GM12878 (cell line): ENCODE results near the gene KCNIP3. TPM values are rescaled to one million over a fixed set of nuclear protein-coding genes. Genes with fewer than 3 reads are reported as not detected.

Experiments
- ATAC-seq: fragments of 200-7000 bp; cut with Tn5 transposase; 3 replicates; pipeline ENCODE4 v1.9.1; 2020; ENCODE audit warnings: mild to moderate bottlenecking, moderate library complexity
- BruUV-seq: library from RNA; stranded (reverse); fragments of 400-500 nt; replicated peaks from 2 replicates; lab custom pipeline; 2021; lab: Mats Ljungman, UMichigan
- CTCF ChIA-PET: fragments of 300-600 bp; sonication (Branson Sonifier 250); formaldehyde crosslinking; extraction: SDS; loops from one replicate; lab custom pipeline; 2021; ENCODE audit warnings: inconsistent platforms; lab: Yijun Ruan, JAX
- POLR2A ChIA-PET: fragments of 350-600 bp; formaldehyde crosslinking; extraction: SDS; loops from one replicate; lab custom pipeline; 2021; ENCODE audit warnings: inconsistent platforms; lab: Charles Lee
- RAD21 ChIA-PET: fragments of 300-600 bp; sonication (Branson Sonifier 250); formaldehyde crosslinking; loops from one replicate; lab custom pipeline; 2023; ENCODE audit warnings: antibody characterized with exemption; ENCODE audit not compliant: unreplicated experiment; lab: Charles Lee
- SMC1A ChIA-PET: fragments of 300-600 bp; sonication (Branson Sonifier 250); formaldehyde crosslinking; loops from one replicate; lab custom pipeline; 2023; ENCODE audit not compliant: unreplicated experiment, uncharacterized antibody; lab: Charles Lee
- DNase-seq: peaks from one replicate; pipeline ENCODE4 v3.0.0-alpha.2; 2011; ENCODE audit warnings: low read depth, low spot score
- FAIRE-seq: peaks from 3 replicates; lab custom pipeline; 2011; peaks lifted over from hg19 to GRCh38; lab: Jason Lieb, UNC
- H2AFZ ChIP-seq: 2 replicates; pipeline ENCODE4 v1.6.0; 2011; ENCODE audit warnings: low read depth, low read length, control low read depth; ENCODE audit not compliant: control insufficient read depth
- H3K27ac ChIP-seq: 2 replicates; pipeline ENCODE4 v1.5.1; 2011; ENCODE audit warnings: control low read depth; ENCODE audit not compliant: control insufficient read depth, insufficient read depth
- H3K27me3 ChIP-seq, 2 experiments: replicated peaks in 1 of 2; 2 replicates each; pipeline versions ENCODE4 v1.6.0 to v1.6.1; 2011; ENCODE audit warnings: low read length in 1 of 2; ENCODE audit not compliant: control insufficient read depth in 2 of 2, insufficient read depth in 2 of 2
- H3K36me3 ChIP-seq, 2 experiments: 2 replicates each; pipeline ENCODE4 v1.5.1; 2011; ENCODE audit warnings: low read length in 1 of 2; ENCODE audit not compliant: control insufficient read depth in 2 of 2, insufficient read depth in 2 of 2
- H3K4me1 ChIP-seq: 2 replicates; pipeline ENCODE4 v1.6.1; 2011; ENCODE audit warnings: mild to moderate bottlenecking, low read length, moderate library complexity, mixed read lengths; ENCODE audit not compliant: control insufficient read depth, insufficient read depth
- H3K4me2 ChIP-seq: 2 replicates; pipeline ENCODE4 v1.6.0; 2011; ENCODE audit warnings: control low read depth; ENCODE audit not compliant: control insufficient read depth, insufficient read depth
- H3K4me3 ChIP-seq: fragments of 200-600 bp; sonication (generic); 2 replicates; pipeline ENCODE4 v1.5.1; 2016
- H3K79me2 ChIP-seq: 2 replicates; pipeline ENCODE4 v1.6.0; 2011; ENCODE audit warnings: low read length; ENCODE audit not compliant: control insufficient read depth, insufficient read depth
- H3K9ac ChIP-seq: 2 replicates; pipeline ENCODE4 v1.8.0; 2011; ENCODE audit warnings: low read length, control low read depth, mixed read lengths; ENCODE audit not compliant: control insufficient read depth, insufficient read depth
- H3K9me3 ChIP-seq: replicated peaks from 3 replicates; pipeline ENCODE4 v1.5.1; 2011; ENCODE audit warnings: mild to moderate bottlenecking, low read length; ENCODE audit not compliant: control insufficient read depth, insufficient read depth
- H4K20me1 ChIP-seq: 2 replicates; pipeline ENCODE4 v1.6.0; 2011; ENCODE audit not compliant: control insufficient read depth, insufficient read depth
- ATF7 ChIP-seq: fragments of 450-650 bp; IDR thresholded peaks from 2 replicates; pipeline ENCODE4 v1.6.1; 2016; ENCODE audit warnings: low read depth, mild to moderate bottlenecking
- BCL11A ChIP-seq: IDR thresholded peaks from 2 replicates; pipeline ENCODE4 v1.6.1; 2011; ENCODE audit warnings: low read depth, low read length
- CTCF ChIP-seq, 3 experiments: IDR thresholded peaks in 2 of 3; conservative IDR thresholded peaks in 1 of 3; 2 replicates each; pipeline ENCODE4 v1.5.1; 2011; ENCODE audit warnings: low read depth in 3 of 3, low read length in 3 of 3, mild to moderate bottlenecking in 3 of 3, control low read depth in 2 of 3, moderate library complexity in 2 of 3, inconsistent platforms in 1 of 3, mixed read lengths in 1 of 3; ENCODE audit not compliant: control insufficient read depth in 2 of 3, insufficient read depth in 1 of 3; ENCODE audit errors: extremely low read depth in 1 of 3
- E2F4 ChIP-seq: IDR thresholded peaks from 2 replicates; pipeline ENCODE4 v1.6.1; 2012; ENCODE audit warnings: low read depth, low read length, improper control_type of control experiment
- E4F1 ChIP-seq: fragments of 450-650 bp; IDR thresholded peaks from 2 replicates; pipeline ENCODE4 v1.6.1; 2018; ENCODE audit warnings: borderline replicate concordance, mild to moderate bottlenecking; ENCODE audit not compliant: partially characterized antibody
- ESRRA ChIP-seq: IDR thresholded peaks from 2 replicates; pipeline ENCODE4 v1.6.1; 2012; ENCODE audit warnings: mild to moderate bottlenecking, low read length, improper control_type of control experiment
- NRF1 ChIP-seq: conservative IDR thresholded peaks from 2 replicates; pipeline ENCODE4 v1.6.1; 2011; ENCODE audit warnings: mild to moderate bottlenecking, low read depth, low read length, improper control_type of control experiment
- POLR2AphosphoS5 ChIP-seq: IDR thresholded peaks from 2 replicates; pipeline ENCODE4 v1.6.1; 2011; ENCODE audit warnings: mild to moderate bottlenecking, low read length, inconsistent platforms
- RB1 ChIP-seq: fragments of 450-650 bp; formaldehyde crosslinking; IDR thresholded peaks from 2 replicates; pipeline ENCODE4 v1.6.1; 2017; ENCODE audit warnings: mild to moderate bottlenecking, borderline replicate concordance
- WRNIP1 ChIP-seq: IDR thresholded peaks from 2 replicates; pipeline ENCODE4 v1.6.1; 2011; ENCODE audit warnings: low read depth, low read length, improper control_type of control experiment, borderline replicate concordance
- ZNF24 ChIP-seq: fragments of 450-650 bp; IDR thresholded peaks from 2 replicates; pipeline ENCODE4 v1.6.1; 2017; ENCODE audit warnings: antibody characterized with exemption, mild to moderate bottlenecking
- ZNF592 ChIP-seq: fragments of 450-650 bp; IDR thresholded peaks from 2 replicates; pipeline ENCODE4 v1.6.1; 2017; ENCODE audit warnings: mild to moderate bottlenecking, moderate library complexity
- WGBS: methylation state at CpG from one replicate; pipeline ENCODE4 v1.1.6; 2016; ENCODE audit warnings: low lambda C conversion rate; ENCODE audit not compliant: insufficient replicate concordance, insufficient coverage; ENCODE audit errors: missing lambda C conversion rate; 5-methylcytosine and 5-hydroxymethylcytosine counted together
- in situ Hi-C: fragments of 300-500 bp; cut with MboI; formaldehyde crosslinking; loops from 9 replicates; pipeline ENCODE4 v1.14.3; 2018; ENCODE audit warnings: mixed read lengths
- intact Hi-C: fragments of 100-400 bp; cut with micrococcal nuclease; formaldehyde crosslinking; loops from one replicate; pipeline ENCODE4 v1.14.2; 2022; ENCODE audit not compliant: unreplicated experiment
- polyA plus RNA-seq, 11 experiments: library from polyadenylated mRNA; depleted of rRNA in 4 of 11; unstranded in 6 of 11; stranded (reverse) in 5 of 11; fragments of >200 nt; fragmentation: Nextera tagmentation in 4 of 11; fragmentation: Illumina TruSeq in 1 of 11; extraction: Ambion mirVana in 4 of 11; extraction: Trizol in 1 of 11; gene quantifications; 1 replicate in 1 of 11; 2 replicates in 10 of 11; pipeline versions ENCODE4 v1.2.1 to v1.2.3, GENCODE V29; 2011 to 2016; ENCODE audit warnings: inconsistent platforms in 2 of 11, missing spikeins in 2 of 11, low read depth in 1 of 11
- total RNA-seq, 4 experiments: library from RNA; depleted of rRNA in 3 of 4; stranded (reverse); fragments of >200 nt in 3 of 4; fragmentation: Illumina TruSeq in 1 of 4; extraction: Trizol in 1 of 4; gene quantifications; 2 replicates each; pipeline versions ENCODE4 v1.2.1 to v1.2.3, GENCODE V29; 2013 to 2021

KCNIP3 gene
- total and polyA plus RNA-seq, 10 of the 15 experiments (the other 5 are each of a cell fraction or from before 2014, with no cell fraction given): not detected

- no peak overlapping the region for H3K9ac ChIP-seq
- no peaks in the 10 kb centered on the region; the same call in 1 of the 2 replicates for H4K20me1 ChIP-seq
- FAIRE-seq (no peak), DNase-seq (no peak), ATAC-seq (no peak)
- no peaks in the 10 kb centered on the region for H3K4me1 ChIP-seq
- in situ Hi-C loops (no loop called here), intact Hi-C loops (no loop called here)
- ChIA-PET POLR2A (no interaction called here), CTCF (no interaction called here), SMC1A (no interaction called here), RAD21 (no interaction called here)
- H3K27me3 ChIP-seq: no peaks in the 10 kb centered on the region; a peak in 2 of 4 replicates
- H3K4me3 ChIP-seq: no peak overlapping the region
- no peaks in the 10 kb centered on the region for H3K79me2 ChIP-seq
- no peak for TF ChIP-seq E4F1
- no peak for TF ChIP-seq ESRRA
- no peak for TF ChIP-seq BCL11A
- no peak for TF ChIP-seq RB1
- no peak for TF ChIP-seq ATF7
- TF ChIP-seq NRF1: no peak
- no peak for TF ChIP-seq ZNF24
- TF ChIP-seq WRNIP1: no peak
- no peak for TF ChIP-seq ZNF592
- no peak for TF ChIP-seq CTCF (IDR thresholded peaks at IDR 0.05 in 2 of 3, conservative IDR thresholded peaks at IDR 0.05 in 1 of 3; ENCODE audit: control insufficient read depth in 2 of 3, extremely low read depth in 1 of 3, insufficient read depth in 1 of 3, low read depth in 3 of 3, low read length in 3 of 3)
- no peak for TF ChIP-seq POLR2AphosphoS5
- TF ChIP-seq E2F4: no peak
- H3K27ac ChIP-seq: no peak overlapping the region
- H3K9me3 ChIP-seq: no peaks in the 10 kb centered on the region
- 58% methylated on average over 19 of the region's 19 CpGs for WGBS
- no peak overlapping the region for H2AFZ ChIP-seq
- no peaks in the 10 kb centered on the region for H3K36me3 ChIP-seq
- H3K4me2 ChIP-seq: no peak overlapping the region
- BruUV-seq: no TSS peak
These were observed 6.2 kb downstream of the KCNIP3 start for GRCh38 chr2:95303191-95303919.
